GM18499 (cell line): ENCODE data around the gene TYRO3.
"Not testable (repeated sequence)": the region's sequence is repeated elsewhere in the genome, so short reads cannot be mapped to it uniquely, and the experiment has no call there.

Experiments
- ATAC-seq: cut with Tn5 transposase; IDR thresholded peaks from one replicate; pipeline ENCODE4 v1.9.1; 2021; ENCODE audit warnings: moderate number of reproducible peaks; ENCODE audit not compliant: insufficient read depth, unreplicated experiment

The TYRO3 gene

GRCh38 chr15:41553731-41554130 lies 5.3 kb upstream of the TYRO3 start:
- ATAC-seq: no peak

GRCh38 chr15:41554343-41554742 lies 4.7 kb upstream of the TYRO3 start:
- ATAC-seq: no peak

- ATAC-seq: no peak
These were observed 4.1 kb upstream of the TYRO3 start for GRCh38 chr15:41554915-41555314.

GRCh38 chr15:41556677-41557076 lies 2.3 kb upstream of the TYRO3 start:
- no peak for ATAC-seq

- no peak for ATAC-seq
These were observed 1.2 kb upstream of the TYRO3 start for GRCh38 chr15:41557673-41558399.

- ATAC-seq: no peak
These were observed 299 bp downstream of the TYRO3 start for GRCh38 chr15:41559239-41559782.

- ATAC-seq: no peak
These were observed 1.5 kb downstream of the TYRO3 start for GRCh38 chr15:41560572-41560874.

GRCh38 chr15:41561104-41561776 lies 2.2 kb downstream of the TYRO3 start:
- ATAC-seq: no peak

GRCh38 chr15:41561777-41562145 lies 2.7 kb downstream of the TYRO3 start:
- ATAC-seq: no peak

- no peak for ATAC-seq
These were observed 3.2 kb downstream of the TYRO3 start for GRCh38 chr15:41562244-41562643.

- no peak for ATAC-seq
These were observed 3.8 kb downstream of the TYRO3 start for GRCh38 chr15:41562784-41563198.

- ATAC-seq: no peak
These were observed 5.4 kb downstream of the TYRO3 start for GRCh38 chr15:41564286-41564959.

- ATAC-seq: no peak
These were observed 6.0 kb downstream of the TYRO3 start for GRCh38 chr15:41564960-41565502.

GRCh38 chr15:41565702-41566101 lies 6.7 kb downstream of the TYRO3 start:
- no peak for ATAC-seq

- ATAC-seq: no peak
These were observed 7.3 kb downstream of the TYRO3 start for GRCh38 chr15:41566121-41566885.

GRCh38 chr15:41567261-41567660 lies 8.2 kb downstream of the TYRO3 start:
- no peak for ATAC-seq

- no peak for ATAC-seq
These were observed 8.8 kb downstream of the TYRO3 start for GRCh38 chr15:41567862-41568261.

GRCh38 chr15:41568350-41569017 lies 9.5 kb downstream of the TYRO3 start:
- no peak for ATAC-seq

- ATAC-seq: not testable (repeated sequence)
These were observed 10.2 kb downstream of the TYRO3 start for GRCh38 chr15:41569232-41569631.

- ATAC-seq: no peak
These were observed 11.8 kb downstream of the TYRO3 start for GRCh38 chr15:41570764-41571163.
